HG03103 (cell line): ENCODE results near the gene VAMP2.

Experiments
- ATAC-seq: cut with Tn5 transposase; IDR thresholded peaks from one replicate; pipeline ENCODE4 v1.9.1; 2021; ENCODE audit warnings: low read depth; ENCODE audit not compliant: unreplicated experiment

Gene VAMP2

GRCh38 chr17:8143581-8144400 is 19.0 kb downstream of the VAMP2 start:
- ATAC-seq, result no peak

- no peak for ATAC-seq
These were observed 19.7 kb downstream of the VAMP2 start for GRCh38 chr17:8142887-8143580.

- no peak for ATAC-seq
These were observed 20.4 kb downstream of the VAMP2 start for GRCh38 chr17:8142158-8142886.

- ATAC-seq, result no peak
These were observed 21.0 kb downstream of the VAMP2 start for GRCh38 chr17:8141741-8142140.

- no peak for ATAC-seq
These were observed 21.7 kb downstream of the VAMP2 start for GRCh38 chr17:8141045-8141444.

- ATAC-seq, result no peak
These were observed 22.4 kb downstream of the VAMP2 start for GRCh38 chr17:8140065-8141029.

- peak; percentile 88 for ATAC-seq
These were observed 23.9 kb downstream of the VAMP2 start for GRCh38 chr17:8138672-8139371.

- no peak for ATAC-seq
These were observed 24.4 kb downstream of the VAMP2 start for GRCh38 chr17:8138374-8138671.

- ATAC-seq, result no peak
These were observed 24.9 kb downstream of the VAMP2 start for GRCh38 chr17:8137645-8138373.

GRCh38 chr17:8133941-8134340 is 28.8 kb downstream of the VAMP2 start:
- no peak for ATAC-seq

GRCh38 chr17:8133399-8133798 is 29.3 kb downstream of the VAMP2 start:
- no peak for ATAC-seq

GRCh38 chr17:8131844-8132441 is 30.8 kb downstream of the VAMP2 start:
- no peak for ATAC-seq

- ATAC-seq, result no peak
These were observed 34.5 kb downstream of the VAMP2 start for GRCh38 chr17:8128125-8128784.

- ATAC-seq, result no peak
These were observed 36.2 kb downstream of the VAMP2 start for GRCh38 chr17:8126491-8127066.

GRCh38 chr17:8125947-8126490 is 36.7 kb downstream of the VAMP2 start:
- no peak for ATAC-seq

GRCh38 chr17:8125154-8125946 is 37.4 kb downstream of the VAMP2 start:
- no peak for ATAC-seq
